NB4 (cell line): ENCODE measurements around the gene TPM3.

Source experiments
- DNase-seq: peaks from one replicate; pipeline ENCODE4 v3.0.0; 2010; ENCODE audit warnings: low read depth
- H3K4me3 ChIP-seq: one replicate; pipeline ENCODE4 v1.5.1; 2011; ENCODE audit warnings: mild to moderate bottlenecking, low read depth, low read length, moderate library complexity
- MYC ChIP-seq: IDR thresholded peaks from 2 replicates; pipeline ENCODE4 v1.6.1; 2011; ENCODE audit warnings: low read depth, low read length
- POLR2A ChIP-seq: IDR thresholded peaks from 2 replicates; pipeline ENCODE4 v1.6.1; 2011; ENCODE audit warnings: mild to moderate bottlenecking; ENCODE audit not compliant: insufficient read length; ENCODE audit errors: extremely low read depth
- TF ChIP-seq, protein P1 (sequence below): IDR thresholded peaks from one replicate; pipeline ENCODE4 v1.5.1; 2012; ENCODE audit warnings: low read depth, low read length
- TF ChIP-seq, protein P2 (sequence below): IDR thresholded peaks from 2 replicates; pipeline ENCODE4 v1.6.1; 2011; ENCODE audit warnings: low read depth, low read length

TPM3 gene

DNA sequence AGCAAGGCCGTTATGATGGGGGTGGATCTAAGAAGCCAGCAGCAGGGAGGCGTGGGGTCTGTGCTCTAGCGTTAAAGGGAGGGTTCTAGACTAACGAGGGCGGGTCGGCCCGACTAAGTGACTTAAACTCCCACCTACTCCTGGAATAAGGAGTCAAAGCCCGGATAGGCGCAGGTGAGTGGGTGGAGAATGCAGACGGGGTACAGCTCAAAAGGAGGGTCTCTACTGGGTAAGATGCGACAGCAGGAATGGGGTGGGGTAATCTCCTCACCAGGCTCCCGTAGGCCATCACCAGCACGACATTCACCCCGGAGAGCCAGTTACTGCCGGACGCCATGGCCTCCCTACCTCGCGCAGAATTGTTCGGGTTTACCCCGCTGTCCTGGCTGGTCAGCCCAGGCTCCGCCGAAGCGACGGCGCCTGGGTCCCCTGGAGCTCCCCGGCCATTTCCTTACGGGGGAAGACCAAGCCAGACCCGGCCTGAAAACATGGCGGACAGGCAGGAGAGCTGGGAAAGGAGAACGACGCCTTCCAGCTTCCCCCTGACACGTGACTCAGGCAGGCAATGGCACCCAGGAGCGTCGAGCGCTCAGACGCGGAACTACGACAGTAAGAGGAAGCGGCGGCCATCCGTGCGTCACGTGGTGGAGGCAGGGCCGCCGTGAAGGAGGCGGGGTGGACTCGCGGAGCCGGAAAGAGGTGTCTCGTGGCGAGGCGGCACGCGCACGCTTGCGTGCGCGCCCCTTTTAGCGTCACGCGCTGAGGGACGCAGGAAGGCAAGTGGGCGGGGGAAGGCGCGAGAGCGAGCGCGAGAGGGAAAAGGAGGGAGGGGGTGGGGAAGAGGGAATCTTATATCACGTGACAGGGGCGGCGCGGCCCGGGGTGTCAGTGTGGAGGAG, 28.4 kb upstream of the TPM3 start, which contains the start of gene UBAP2L:
Gene UBAP2L (plus strand): TSS at position 885 of the 899 bp plus-strand sequence. CDS start 4,169 bp downstream, outside the sequence.
- peak; percentile 96 for TF ChIP-seq MYC
- TF ChIP-seq, protein P1, sequence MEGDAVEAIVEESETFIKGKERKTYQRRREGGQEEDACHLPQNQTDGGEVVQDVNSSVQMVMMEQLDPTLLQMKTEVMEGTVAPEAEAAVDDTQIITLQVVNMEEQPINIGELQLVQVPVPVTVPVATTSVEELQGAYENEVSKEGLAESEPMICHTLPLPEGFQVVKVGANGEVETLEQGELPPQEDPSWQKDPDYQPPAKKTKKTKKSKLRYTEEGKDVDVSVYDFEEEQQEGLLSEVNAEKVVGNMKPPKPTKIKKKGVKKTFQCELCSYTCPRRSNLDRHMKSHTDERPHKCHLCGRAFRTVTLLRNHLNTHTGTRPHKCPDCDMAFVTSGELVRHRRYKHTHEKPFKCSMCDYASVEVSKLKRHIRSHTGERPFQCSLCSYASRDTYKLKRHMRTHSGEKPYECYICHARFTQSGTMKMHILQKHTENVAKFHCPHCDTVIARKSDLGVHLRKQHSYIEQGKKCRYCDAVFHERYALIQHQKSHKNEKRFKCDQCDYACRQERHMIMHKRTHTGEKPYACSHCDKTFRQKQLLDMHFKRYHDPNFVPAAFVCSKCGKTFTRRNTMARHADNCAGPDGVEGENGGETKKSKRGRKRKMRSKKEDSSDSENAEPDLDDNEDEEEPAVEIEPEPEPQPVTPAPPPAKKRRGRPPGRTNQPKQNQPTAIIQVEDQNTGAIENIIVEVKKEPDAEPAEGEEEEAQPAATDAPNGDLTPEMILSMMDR: no peak
- peak; percentile 78 for TF ChIP-seq POLR2A
- TF ChIP-seq, protein P2, sequence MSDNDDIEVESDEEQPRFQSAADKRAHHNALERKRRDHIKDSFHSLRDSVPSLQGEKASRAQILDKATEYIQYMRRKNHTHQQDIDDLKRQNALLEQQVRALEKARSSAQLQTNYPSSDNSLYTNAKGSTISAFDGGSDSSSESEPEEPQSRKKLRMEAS: peak; percentile 99
- H3K4me3 ChIP-seq: peak within 1 kb of the TSS; percentile 96
- DNase-seq: peak; percentile 99

DNA sequence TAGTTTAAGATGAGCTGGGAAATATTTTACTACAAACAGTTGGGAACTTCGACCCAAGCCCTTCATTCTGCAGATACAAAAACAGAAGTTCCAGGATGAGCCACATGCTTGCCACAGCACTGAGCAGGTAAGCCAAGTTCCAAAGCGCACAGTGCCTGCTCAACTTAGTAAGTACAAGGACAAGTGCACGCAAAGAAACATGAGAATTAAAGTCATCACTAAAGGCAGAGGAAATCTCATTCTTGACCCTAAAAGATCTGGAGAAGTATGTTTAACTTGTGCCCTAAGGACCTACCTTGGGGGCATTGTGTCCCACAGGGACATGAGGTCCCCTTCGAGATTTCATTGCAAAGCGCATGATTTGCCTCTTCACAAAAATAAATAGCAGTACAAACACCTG, 27.6 kb upstream of the TPM3 start:
- TF ChIP-seq, protein P1: no peak
- no peak for TF ChIP-seq POLR2A
- TF ChIP-seq, protein P2: peak; percentile 61; the same call in 1 of the 2 replicates
- peak; percentile 51 for TF ChIP-seq MYC
- peak overlapping the region; percentile 96 for H3K4me3 ChIP-seq
- DNase-seq: peak; percentile 67

DNA sequence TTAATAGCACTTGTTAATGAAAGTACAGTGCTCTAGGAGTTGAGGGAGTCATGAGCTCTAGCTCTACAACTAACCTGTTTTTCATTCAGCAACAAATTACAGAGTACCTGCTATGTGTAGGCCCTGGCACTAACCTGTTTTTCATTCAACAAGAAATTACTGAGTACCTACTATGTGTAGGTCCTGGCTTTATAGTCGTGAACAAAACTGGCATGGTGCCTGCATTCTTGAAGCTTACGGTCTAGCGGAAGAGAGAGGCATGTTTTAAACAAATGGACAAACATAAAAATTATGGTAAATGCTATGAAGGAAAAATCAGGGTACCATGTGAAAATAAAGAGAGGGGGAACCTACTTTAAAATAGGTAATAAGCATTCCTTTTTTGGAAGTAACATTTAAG, 26.6 kb upstream of the TPM3 start:
- TF ChIP-seq, protein P2: no peak
- no peak for TF ChIP-seq MYC
- TF ChIP-seq, protein P1: no peak
- TF ChIP-seq POLR2A: no peak
- no peak for DNase-seq
- H3K4me3 ChIP-seq: peak overlapping the region; percentile 96

DNA sequence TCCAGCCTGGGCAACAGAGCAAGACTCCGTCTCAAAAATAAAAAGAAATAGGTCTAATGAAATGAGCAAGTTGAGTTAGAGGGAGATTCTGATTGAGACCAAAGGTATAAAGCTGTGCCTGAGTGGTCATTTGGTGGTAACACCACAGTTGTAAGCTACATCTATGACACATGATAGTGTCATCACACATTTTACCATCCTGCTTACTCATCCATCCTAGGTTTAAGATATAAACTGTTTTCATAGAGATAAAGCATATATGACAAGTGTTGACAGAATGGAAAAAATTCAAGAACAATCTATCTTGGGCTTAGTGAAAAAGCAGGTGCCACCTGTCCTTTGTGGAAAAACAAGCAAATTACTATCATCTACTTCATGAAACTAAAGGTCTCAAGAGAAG, 21.4 kb upstream of the TPM3 start:
- TF ChIP-seq, protein P1: no peak
- TF ChIP-seq, protein P2: no peak
- TF ChIP-seq POLR2A (no peak), MYC (no peak)
- no peak overlapping the region for H3K4me3 ChIP-seq
- no peak for DNase-seq

DNA sequence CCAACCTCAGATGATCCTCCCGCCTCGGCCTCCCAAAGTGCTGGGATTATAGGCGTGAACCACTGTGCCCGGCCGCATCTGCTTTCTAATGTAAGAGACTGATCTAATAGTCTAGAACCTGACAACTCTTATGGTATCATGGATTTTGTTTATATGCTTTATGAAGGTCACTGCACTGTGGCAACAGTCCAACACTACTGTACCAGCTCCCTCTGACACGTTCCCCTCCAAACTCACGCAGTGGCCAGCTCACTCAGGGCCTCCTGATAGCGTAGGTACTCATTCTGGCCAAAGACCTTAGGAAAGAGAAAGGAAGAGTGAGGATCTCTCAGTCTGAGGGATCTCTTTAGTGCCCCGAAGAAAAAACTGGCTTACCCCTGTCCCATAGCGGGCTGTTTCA, 20.2 kb upstream of the TPM3 start:
- no peak overlapping the region for H3K4me3 ChIP-seq
- TF ChIP-seq, protein P1: no peak
- TF ChIP-seq POLR2A (no peak), MYC (no peak)
- TF ChIP-seq, protein P2: no peak
- DNase-seq: no peak
